GM12864 (cell line): Measurements from ENCODE around the gene RIMBP2.

Experiments
- DNase-seq: peaks from one replicate; pipeline ENCODE4 v3.0.0-alpha.2; 2011; ENCODE audit warnings: low read depth
- H3K4me3 ChIP-seq: 2 replicates; pipeline ENCODE4 v1.5.1; 2011; ENCODE audit warnings: mild to moderate bottlenecking, low read depth, low read length, control low read depth
- TF ChIP-seq, protein P1 (sequence below): IDR thresholded peaks from 2 replicates; pipeline ENCODE4 v1.5.1; 2011; ENCODE audit warnings: low read depth, mild to moderate bottlenecking, moderate library complexity, low read length, control low read depth, inconsistent platforms; ENCODE audit errors: missing control alignments

Gene RIMBP2

DNA sequence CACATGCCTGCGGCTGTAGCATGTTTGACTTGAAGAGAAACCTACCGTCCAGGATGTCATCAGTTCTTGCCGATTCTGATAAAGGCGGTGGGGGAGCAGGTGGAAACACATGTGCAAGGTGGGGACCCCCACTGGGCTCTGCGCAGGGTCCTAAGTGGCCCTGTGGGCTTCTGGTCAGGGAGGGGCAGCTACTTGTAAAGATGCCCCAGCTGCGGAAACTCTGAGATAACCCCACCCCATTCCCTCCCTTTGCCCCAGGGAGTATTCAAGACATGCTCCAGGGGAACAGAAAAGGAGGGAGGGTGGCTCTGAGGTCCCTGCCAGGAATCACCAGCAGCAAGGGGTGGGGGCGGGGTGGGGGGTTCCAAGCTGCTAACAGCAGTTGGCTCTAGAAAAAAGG is 310.8 kb downstream of the RIMBP2 start:
- no peak for DNase-seq
- H3K4me3 ChIP-seq: no peak overlapping the region
- TF ChIP-seq, protein P1, sequence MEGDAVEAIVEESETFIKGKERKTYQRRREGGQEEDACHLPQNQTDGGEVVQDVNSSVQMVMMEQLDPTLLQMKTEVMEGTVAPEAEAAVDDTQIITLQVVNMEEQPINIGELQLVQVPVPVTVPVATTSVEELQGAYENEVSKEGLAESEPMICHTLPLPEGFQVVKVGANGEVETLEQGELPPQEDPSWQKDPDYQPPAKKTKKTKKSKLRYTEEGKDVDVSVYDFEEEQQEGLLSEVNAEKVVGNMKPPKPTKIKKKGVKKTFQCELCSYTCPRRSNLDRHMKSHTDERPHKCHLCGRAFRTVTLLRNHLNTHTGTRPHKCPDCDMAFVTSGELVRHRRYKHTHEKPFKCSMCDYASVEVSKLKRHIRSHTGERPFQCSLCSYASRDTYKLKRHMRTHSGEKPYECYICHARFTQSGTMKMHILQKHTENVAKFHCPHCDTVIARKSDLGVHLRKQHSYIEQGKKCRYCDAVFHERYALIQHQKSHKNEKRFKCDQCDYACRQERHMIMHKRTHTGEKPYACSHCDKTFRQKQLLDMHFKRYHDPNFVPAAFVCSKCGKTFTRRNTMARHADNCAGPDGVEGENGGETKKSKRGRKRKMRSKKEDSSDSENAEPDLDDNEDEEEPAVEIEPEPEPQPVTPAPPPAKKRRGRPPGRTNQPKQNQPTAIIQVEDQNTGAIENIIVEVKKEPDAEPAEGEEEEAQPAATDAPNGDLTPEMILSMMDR: no peak

DNA sequence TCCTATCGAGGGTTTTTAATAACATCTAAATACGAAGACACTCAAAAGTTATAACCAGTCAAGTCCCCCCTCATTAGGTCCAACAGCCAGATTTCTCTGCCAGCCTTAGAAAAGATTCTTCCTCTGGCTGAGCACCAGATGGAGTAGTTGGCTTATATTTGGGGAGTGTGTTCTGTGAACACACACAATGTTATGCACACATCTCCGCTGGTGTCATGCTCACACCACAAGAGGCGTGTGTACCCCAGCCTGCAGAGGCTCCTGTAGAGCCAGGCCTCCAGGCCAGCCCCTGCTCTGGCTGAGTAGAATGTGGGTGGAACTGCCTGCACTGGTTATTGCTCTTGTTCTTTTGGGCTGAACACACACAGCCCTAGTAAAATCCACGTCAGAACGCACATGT is 314.4 kb downstream of the RIMBP2 start:
- TF ChIP-seq, protein P1: no peak
- no peak overlapping the region for H3K4me3 ChIP-seq
- DNase-seq: no peak

DNA sequence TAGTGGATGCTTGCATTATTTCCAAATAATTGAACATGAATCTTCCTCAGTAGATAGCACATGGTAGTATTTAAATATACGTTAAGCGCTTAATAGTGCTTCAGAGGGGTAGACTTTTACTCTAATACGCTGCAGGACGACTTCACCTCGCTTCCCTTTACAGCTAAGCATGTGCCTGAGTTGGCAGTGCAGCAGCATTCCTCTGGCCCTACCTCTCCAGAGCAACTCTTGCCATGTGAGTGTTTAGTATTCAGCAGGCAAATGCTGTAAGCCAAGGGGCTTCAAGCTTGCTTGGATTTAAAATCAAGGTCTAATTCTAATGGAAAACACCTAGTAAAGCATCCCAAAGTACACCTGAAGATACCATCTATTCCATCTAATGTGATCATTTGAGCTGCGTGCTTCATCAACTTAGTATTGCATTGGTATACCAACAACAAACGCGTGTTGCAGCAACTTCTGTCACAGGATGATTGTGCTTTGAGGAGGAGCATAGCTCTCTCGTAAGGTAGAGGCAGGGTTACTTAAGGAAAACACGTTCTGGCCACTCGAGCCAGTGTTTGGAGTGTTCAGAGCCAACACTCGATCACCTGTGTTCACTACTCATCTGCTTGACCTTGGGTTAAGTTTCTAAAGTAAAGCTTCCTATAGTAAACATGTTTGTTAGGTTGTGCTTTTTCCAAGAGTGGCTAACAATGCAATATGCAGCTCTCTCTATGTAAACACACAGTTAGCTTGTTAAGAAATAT is 317.8 kb downstream of the RIMBP2 start:
- no peak overlapping the region for H3K4me3 ChIP-seq
- no peak for DNase-seq
- TF ChIP-seq, protein P1: no peak

DNA sequence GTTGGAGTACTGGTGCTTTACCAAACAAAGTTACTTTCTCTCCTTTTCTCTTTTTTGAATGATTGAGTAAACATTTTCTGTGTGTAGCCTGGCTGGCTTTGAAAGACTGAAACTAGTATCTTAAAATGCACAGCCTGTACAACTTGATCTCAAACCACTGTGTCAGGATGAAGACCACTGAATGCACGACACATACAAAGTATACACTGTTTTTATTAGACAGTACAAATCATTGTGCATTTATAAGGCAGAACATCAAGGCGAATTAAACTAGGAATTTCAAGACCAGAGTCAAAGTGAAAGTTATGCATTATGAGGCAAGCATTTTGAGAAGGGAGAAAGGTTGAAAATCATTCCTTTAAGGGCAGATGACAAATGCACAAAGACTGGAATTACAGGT is 319.4 kb downstream of the RIMBP2 start:
- no peak for DNase-seq
- no peak overlapping the region for H3K4me3 ChIP-seq
- TF ChIP-seq, protein P1: no peak

DNA sequence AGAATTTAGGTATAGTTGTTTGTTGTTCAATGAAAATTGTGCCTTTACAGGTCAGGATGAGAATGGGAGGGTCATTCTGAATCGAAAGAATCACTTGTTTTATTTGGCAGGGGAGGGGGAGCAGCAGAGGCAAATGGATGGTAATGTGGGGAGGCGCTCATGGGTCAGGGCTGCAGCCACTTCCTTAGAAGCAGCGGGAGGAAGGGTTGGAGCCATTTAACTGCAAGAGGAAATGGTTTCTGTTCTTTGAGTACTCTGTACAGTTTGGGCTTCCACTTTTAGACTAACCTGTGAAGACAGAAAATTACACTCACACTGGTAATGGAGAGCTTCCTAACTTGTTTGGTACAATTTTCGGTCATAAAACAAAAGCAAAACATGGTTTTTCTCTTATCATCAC is 321.2 kb downstream of the RIMBP2 start:
- no peak for DNase-seq
- no peak overlapping the region for H3K4me3 ChIP-seq
- TF ChIP-seq, protein P1: no peak

DNA sequence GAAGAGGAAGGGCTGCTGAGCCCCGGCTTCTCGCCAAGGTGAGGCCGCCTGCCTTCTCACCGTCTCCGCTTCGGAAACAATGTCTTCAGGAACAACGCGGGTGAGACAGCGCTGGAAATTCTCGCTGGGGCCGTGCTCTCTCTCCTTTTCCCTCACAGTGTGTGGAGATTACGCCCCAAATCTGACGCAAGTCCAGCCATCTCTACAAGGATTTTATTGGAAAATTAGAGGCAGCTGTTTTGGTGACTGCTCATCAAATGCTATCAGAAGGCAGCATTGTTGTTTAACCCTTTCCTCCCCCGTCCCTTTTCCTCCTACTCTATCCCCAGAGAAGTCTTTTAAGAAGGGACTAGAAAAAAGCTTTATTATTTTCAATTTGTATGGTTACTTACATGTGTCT is 324.9 kb downstream of the RIMBP2 start:
- DNase-seq: no peak
- H3K4me3 ChIP-seq: no peak overlapping the region
- TF ChIP-seq, protein P1: no peak

DNA sequence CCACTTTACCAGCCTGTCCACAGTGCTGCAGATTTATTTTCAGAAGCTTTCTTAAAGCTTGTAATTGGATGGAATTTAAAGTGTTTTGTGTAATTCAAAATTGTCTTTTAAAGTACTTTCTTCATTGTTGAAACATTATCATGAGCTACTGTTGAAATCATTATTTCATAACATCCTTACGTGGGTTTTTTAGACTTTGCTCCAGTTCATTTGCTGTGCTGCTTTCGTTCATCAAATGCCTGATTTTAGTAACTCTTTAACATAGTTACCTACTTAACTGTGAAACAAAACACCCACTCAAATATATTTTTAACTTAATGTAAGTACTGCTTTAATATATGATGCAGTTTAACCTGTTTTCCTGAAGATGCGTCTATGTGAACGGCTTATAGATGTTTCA is 330.9 kb downstream of the RIMBP2 start:
- H3K4me3 ChIP-seq: no peak overlapping the region
- DNase-seq: no peak
- TF ChIP-seq, protein P1: no peak
